GM12878 (cell line): ENCODE results near the gene GUCA2B. TPM values are rescaled to one million over a fixed set of nuclear protein-coding genes. Genes with fewer than 3 reads are reported as not detected.
A peak's percentile ranks its signal among the peaks of the same experiment; 100 is the strongest.

Source experiments
- ATAC-seq: fragments of 200-7000 bp; cut with Tn5 transposase; 3 replicates; pipeline ENCODE4 v1.9.1; 2020; ENCODE audit warnings: mild to moderate bottlenecking, moderate library complexity
- BruUV-seq: library from RNA; stranded (reverse); fragments of 400-500 nt; replicated peaks from 2 replicates; lab custom pipeline; 2021; lab: Mats Ljungman, UMichigan
- CTCF ChIA-PET: fragments of 300-600 bp; sonication (Branson Sonifier 250); formaldehyde crosslinking; extraction: SDS; loops from one replicate; lab custom pipeline; 2021; ENCODE audit warnings: inconsistent platforms; lab: Yijun Ruan, JAX
- POLR2A ChIA-PET: fragments of 350-600 bp; formaldehyde crosslinking; extraction: SDS; loops from one replicate; lab custom pipeline; 2021; ENCODE audit warnings: inconsistent platforms; lab: Charles Lee
- RAD21 ChIA-PET: fragments of 300-600 bp; sonication (Branson Sonifier 250); formaldehyde crosslinking; loops from one replicate; lab custom pipeline; 2023; ENCODE audit warnings: antibody characterized with exemption; ENCODE audit not compliant: unreplicated experiment; lab: Charles Lee
- SMC1A ChIA-PET: fragments of 300-600 bp; sonication (Branson Sonifier 250); formaldehyde crosslinking; loops from one replicate; lab custom pipeline; 2023; ENCODE audit not compliant: unreplicated experiment, uncharacterized antibody; lab: Charles Lee
- DNase-seq: peaks from one replicate; pipeline ENCODE4 v3.0.0-alpha.2; 2011; ENCODE audit warnings: low read depth, low spot score
- FAIRE-seq: peaks from 3 replicates; lab custom pipeline; 2011; peaks lifted over from hg19 to GRCh38; lab: Jason Lieb, UNC
- H2AFZ ChIP-seq: 2 replicates; pipeline ENCODE4 v1.6.0; 2011; ENCODE audit warnings: low read depth, low read length, control low read depth; ENCODE audit not compliant: control insufficient read depth
- H3K27ac ChIP-seq: 2 replicates; pipeline ENCODE4 v1.5.1; 2011; ENCODE audit warnings: control low read depth; ENCODE audit not compliant: control insufficient read depth, insufficient read depth
- H3K27me3 ChIP-seq, 2 experiments: replicated peaks in 1 of 2; 2 replicates each; pipeline versions ENCODE4 v1.6.0 to v1.6.1; 2011; ENCODE audit warnings: low read length in 1 of 2; ENCODE audit not compliant: control insufficient read depth in 2 of 2, insufficient read depth in 2 of 2
- H3K36me3 ChIP-seq, 2 experiments: 2 replicates each; pipeline ENCODE4 v1.5.1; 2011; ENCODE audit warnings: low read length in 1 of 2; ENCODE audit not compliant: control insufficient read depth in 2 of 2, insufficient read depth in 2 of 2
- H3K4me1 ChIP-seq: 2 replicates; pipeline ENCODE4 v1.6.1; 2011; ENCODE audit warnings: mild to moderate bottlenecking, low read length, moderate library complexity, mixed read lengths; ENCODE audit not compliant: control insufficient read depth, insufficient read depth
- H3K4me2 ChIP-seq: 2 replicates; pipeline ENCODE4 v1.6.0; 2011; ENCODE audit warnings: control low read depth; ENCODE audit not compliant: control insufficient read depth, insufficient read depth
- H3K4me3 ChIP-seq: fragments of 200-600 bp; sonication (generic); 2 replicates; pipeline ENCODE4 v1.5.1; 2016
- H3K79me2 ChIP-seq: 2 replicates; pipeline ENCODE4 v1.6.0; 2011; ENCODE audit warnings: low read length; ENCODE audit not compliant: control insufficient read depth, insufficient read depth
- H3K9ac ChIP-seq: 2 replicates; pipeline ENCODE4 v1.8.0; 2011; ENCODE audit warnings: low read length, control low read depth, mixed read lengths; ENCODE audit not compliant: control insufficient read depth, insufficient read depth
- H3K9me3 ChIP-seq: replicated peaks from 3 replicates; pipeline ENCODE4 v1.5.1; 2011; ENCODE audit warnings: mild to moderate bottlenecking, low read length; ENCODE audit not compliant: control insufficient read depth, insufficient read depth
- H4K20me1 ChIP-seq: 2 replicates; pipeline ENCODE4 v1.6.0; 2011; ENCODE audit not compliant: control insufficient read depth, insufficient read depth
- ESRRA ChIP-seq: IDR thresholded peaks from 2 replicates; pipeline ENCODE4 v1.6.1; 2012; ENCODE audit warnings: mild to moderate bottlenecking, low read length, improper control_type of control experiment
- HSF1 ChIP-seq: fragments of 150-350 bp; IDR thresholded peaks from 2 replicates; pipeline ENCODE4 v1.6.1; 2014; ENCODE audit warnings: mild to moderate bottlenecking, low read depth, low read length
- KDM1A ChIP-seq: fragments of 200-600 bp; sonication (generic); IDR thresholded peaks from 2 replicates; pipeline ENCODE4 v1.6.1; 2016; ENCODE audit warnings: borderline replicate concordance
- RAD51 ChIP-seq: fragments of 450-650 bp; IDR thresholded peaks from 2 replicates; pipeline ENCODE4 v1.6.1; 2016; ENCODE audit warnings: moderate library complexity, mild to moderate bottlenecking, inconsistent platforms
- SKIL ChIP-seq: fragments of 450-650 bp; IDR thresholded peaks from 2 replicates; pipeline ENCODE4 v1.6.1; 2017; ENCODE audit warnings: mild to moderate bottlenecking, low read depth, inconsistent platforms; ENCODE audit not compliant: poor library complexity, severe bottlenecking
- SPI1 ChIP-seq: IDR thresholded peaks from 2 replicates; pipeline ENCODE4 v1.6.1; 2011; ENCODE audit warnings: low read depth, mild to moderate bottlenecking, low read length, moderate library complexity, borderline replicate concordance; ENCODE audit not compliant: insufficient read depth
- SREBF1 ChIP-seq: IDR thresholded peaks from 2 replicates; pipeline ENCODE4 v1.6.1; 2012; ENCODE audit warnings: mild to moderate bottlenecking, low read length
- USF1 ChIP-seq: IDR thresholded peaks from 2 replicates; pipeline ENCODE4 v1.6.1; 2011; ENCODE audit warnings: borderline replicate concordance, low read depth, mild to moderate bottlenecking, moderate library complexity, mixed read lengths, low read length; ENCODE audit not compliant: insufficient read depth; ENCODE audit errors: extremely low read length
- ZNF592 ChIP-seq: fragments of 450-650 bp; IDR thresholded peaks from 2 replicates; pipeline ENCODE4 v1.6.1; 2017; ENCODE audit warnings: mild to moderate bottlenecking, moderate library complexity
- WGBS: methylation state at CpG from one replicate; pipeline ENCODE4 v1.1.6; 2016; ENCODE audit warnings: low lambda C conversion rate; ENCODE audit not compliant: insufficient replicate concordance, insufficient coverage; ENCODE audit errors: missing lambda C conversion rate; 5-methylcytosine and 5-hydroxymethylcytosine counted together
- in situ Hi-C: fragments of 300-500 bp; cut with MboI; formaldehyde crosslinking; loops from 9 replicates; pipeline ENCODE4 v1.14.3; 2018; ENCODE audit warnings: mixed read lengths
- intact Hi-C: fragments of 100-400 bp; cut with micrococcal nuclease; formaldehyde crosslinking; loops from one replicate; pipeline ENCODE4 v1.14.2; 2022; ENCODE audit not compliant: unreplicated experiment
- polyA plus RNA-seq, 11 experiments: library from polyadenylated mRNA; depleted of rRNA in 4 of 11; unstranded in 6 of 11; stranded (reverse) in 5 of 11; fragments of >200 nt; fragmentation: Nextera tagmentation in 4 of 11; fragmentation: Illumina TruSeq in 1 of 11; extraction: Ambion mirVana in 4 of 11; extraction: Trizol in 1 of 11; gene quantifications; 1 replicate in 1 of 11; 2 replicates in 10 of 11; pipeline versions ENCODE4 v1.2.1 to v1.2.3, GENCODE V29; 2011 to 2016; ENCODE audit warnings: inconsistent platforms in 2 of 11, missing spikeins in 2 of 11, low read depth in 1 of 11
- total RNA-seq, 4 experiments: library from RNA; depleted of rRNA in 3 of 4; stranded (reverse); fragments of >200 nt in 3 of 4; fragmentation: Illumina TruSeq in 1 of 4; extraction: Trizol in 1 of 4; gene quantifications; 2 replicates each; pipeline versions ENCODE4 v1.2.1 to v1.2.3, GENCODE V29; 2013 to 2021

Gene GUCA2B
- total and polyA plus RNA-seq, 10 of the 15 experiments (the other 5 are each of a cell fraction or from before 2014, with no cell fraction given) = not detected

- in situ Hi-C loops (no loop called here), intact Hi-C loops (loop anchor here (10.0 kb wide), 2 partner anchors 328 to 568 kb away; no protein-coding TSS in a partner anchor)
- no peaks in the 10 kb centered on the region for H3K9me3 ChIP-seq
- H3K27me3 ChIP-seq = no peaks in the 10 kb centered on the region
- POLR2A ChIA-PET = no interaction called here
- no peaks in the 10 kb centered on the region for H3K4me1 ChIP-seq
- ATAC-seq = peak; percentile 22; the same call in 1 of the 3 replicates
- FAIRE-seq = peak; percentile 78
- RAD21 ChIA-PET = no interaction called here
- H4K20me1 ChIP-seq = peaks cover 2% of the 10 kb centered on the region; the same call in 1 of the 2 replicates
- SMC1A ChIA-PET = interaction anchor here (1.1 to 1.2 kb wide), 2 partner anchors 96 to 363 kb away, joined by 3 to 4 read pairs; no protein-coding TSS in a partner anchor
- BruUV-seq = no TSS peak
- no peak overlapping the region; the same call in 1 of the 2 replicates for H2AFZ ChIP-seq
- no peak overlapping the region for H3K4me3 ChIP-seq
- H3K27ac ChIP-seq = no peak overlapping the region
- no peak overlapping the region for H3K9ac ChIP-seq
- no peaks in the 10 kb centered on the region for H3K36me3 ChIP-seq
- CTCF ChIA-PET = interaction anchor here (0.6 to 2.1 kb wide), 3 partner anchors 31 to 567 kb away, joined by 3 to 14 read pairs (median 4); no protein-coding TSS in a partner anchor
- no peaks in the 10 kb centered on the region for H3K79me2 ChIP-seq
- no peak for DNase-seq
- WGBS = 8% methylated on average over 4 of the region's 4 CpGs
- H3K4me2 ChIP-seq = no peak overlapping the region
- TF ChIP-seq RAD51 = peak; percentile 69
- TF ChIP-seq ESRRA = no peak
- TF ChIP-seq SREBF1 = no peak
- TF ChIP-seq HSF1 = no peak
- peak; percentile 42 for TF ChIP-seq USF1
- TF ChIP-seq KDM1A = no peak
- 0 out of 2 replicates have a peak, but pooled peaks have one; percentile 11 for TF ChIP-seq SPI1
- no peak for TF ChIP-seq ZNF592
- TF ChIP-seq SKIL = no peak
These were observed 10.1 kb upstream of the GUCA2B start for GRCh38 chr1:42142894-42143675.
